HepG2 (cell line): ENCODE measurements around the gene CFAP100. TPM values are rescaled to one million over a fixed set of nuclear protein-coding genes. Genes with fewer than 3 reads are reported as not detected.

Source experiments
- AGO1 ChIP-seq: fragments of 200-400 bp; formaldehyde crosslinking; IDR thresholded peaks from 2 replicates; pipeline ENCODE4 v1.6.1; 2017; ENCODE audit warnings: mild to moderate bottlenecking, low read depth, low read length, moderate library complexity; ENCODE audit not compliant: poor library complexity, severe bottlenecking
- ATF1 ChIP-seq: IDR thresholded peaks from 2 replicates; pipeline ENCODE4 v1.6.1; 2016; ENCODE audit warnings: mild to moderate bottlenecking, control low read depth
- BCL3 ChIP-seq: sonication (generic); formaldehyde crosslinking; IDR thresholded peaks from 2 replicates; pipeline ENCODE4 v1.5.1; 2020; ENCODE audit warnings: mild to moderate bottlenecking, missing genetic modification reagents, moderate library complexity
- GLMP ChIP-seq: sonication (generic); formaldehyde crosslinking; IDR thresholded peaks from 2 replicates; pipeline ENCODE4 v1.9.0; 2021; ENCODE audit warnings: missing genetic modification reagents, mild to moderate bottlenecking, borderline replicate concordance
- GMEB2 ChIP-seq: IDR thresholded peaks from 2 replicates; pipeline ENCODE4 v1.6.1; 2016; ENCODE audit warnings: missing biosample characterization, missing genetic modification reagents, low read depth
- HMGA1 ChIP-seq: sonication (generic); formaldehyde crosslinking; conservative IDR thresholded peaks from 2 replicates; pipeline ENCODE4 v1.4.0; 2020; ENCODE audit warnings: missing genetic modification reagents
- HOXA9 ChIP-seq: sonication (generic); formaldehyde crosslinking; IDR thresholded peaks from 2 replicates; pipeline ENCODE4 v1.8.1; 2022; ENCODE audit warnings: missing genetic modification reagents, mild to moderate bottlenecking, moderate library complexity, borderline replicate concordance
- PHB2 ChIP-seq: fragments of 450-650 bp; IDR thresholded peaks from 2 replicates; pipeline ENCODE4 v1.6.1; 2018; ENCODE audit not compliant: partially characterized antibody
- PITX1 ChIP-seq: sonication (generic); formaldehyde crosslinking; IDR thresholded peaks from 2 replicates; pipeline ENCODE4 v1.5.1; 2020; ENCODE audit warnings: mild to moderate bottlenecking, missing genetic modification reagents
- RFX3 ChIP-seq: IDR thresholded peaks from 2 replicates; pipeline ENCODE4 v1.6.1; 2016; ENCODE audit warnings: missing biosample characterization, missing genetic modification reagents
- SMAD9 ChIP-seq: sonication (generic); formaldehyde crosslinking; IDR thresholded peaks from 2 replicates; pipeline ENCODE4 v1.5.1; 2020; ENCODE audit warnings: mild to moderate bottlenecking, missing genetic modification reagents
- STAT6 ChIP-seq: sonication (generic); formaldehyde crosslinking; IDR thresholded peaks from 2 replicates; pipeline ENCODE4 v1.4.0; 2020; ENCODE audit warnings: missing genetic modification reagents, mild to moderate bottlenecking, borderline replicate concordance
- TEF ChIP-seq: sonication (generic); formaldehyde crosslinking; IDR thresholded peaks from 2 replicates; pipeline ENCODE4 v1.5.0; 2020; ENCODE audit warnings: missing genetic modification reagents
- TFDP2 ChIP-seq: sonication (generic); formaldehyde crosslinking; IDR thresholded peaks from 2 replicates; pipeline ENCODE4 v1.4.0; 2020; ENCODE audit warnings: missing genetic modification reagents
- ZBTB8A ChIP-seq: sonication (generic); formaldehyde crosslinking; IDR thresholded peaks from 2 replicates; pipeline ENCODE4 v1.4.0; 2020; ENCODE audit warnings: mild to moderate bottlenecking, low read depth, missing genetic modification reagents, borderline replicate concordance
- ZNF136 ChIP-seq: sonication (generic); formaldehyde crosslinking; IDR thresholded peaks from 2 replicates; pipeline ENCODE4 v1.8.1; 2022; ENCODE audit warnings: low read depth, mild to moderate bottlenecking, moderate library complexity, missing genetic modification reagents
- ZNF292 ChIP-seq: sonication (generic); formaldehyde crosslinking; IDR thresholded peaks from 2 replicates; pipeline ENCODE4 v1.8.1; 2022; ENCODE audit warnings: mild to moderate bottlenecking, low read depth, missing genetic modification reagents, borderline replicate concordance
- ZNF558 ChIP-seq: sonication (generic); formaldehyde crosslinking; IDR thresholded peaks from 2 replicates; pipeline ENCODE4 v1.9.0; 2022; ENCODE audit warnings: mild to moderate bottlenecking, missing genetic modification reagents, borderline replicate concordance
- ZNF567 ChIP-seq: sonication (generic); formaldehyde crosslinking; IDR thresholded peaks from 2 replicates; pipeline ENCODE4 v1.8.1; 2023; ENCODE audit warnings: mild to moderate bottlenecking, missing genetic modification reagents, borderline replicate concordance
- ZNF589 ChIP-seq: sonication (generic); formaldehyde crosslinking; conservative IDR thresholded peaks from 2 replicates; pipeline ENCODE4 v1.8.0; 2022; ENCODE audit warnings: mild to moderate bottlenecking, moderate library complexity, missing genetic modification reagents
- ZNF879 ChIP-seq: sonication (generic); formaldehyde crosslinking; IDR thresholded peaks from 2 replicates; pipeline ENCODE4 v1.8.1; 2023; ENCODE audit warnings: missing genetic modification reagents
- polyA plus RNA-seq, 8 experiments: library from polyadenylated mRNA; depleted of rRNA in 3 of 8; stranded (reverse) in 7 of 8; unstranded in 1 of 8; fragments of >200 nt; fragmentation: Illumina TruSeq in 4 of 8; extraction: Trizol in 4 of 8; gene quantifications; 2 replicates each; pipeline versions ENCODE4 v1.2.1 to v1.2.3, GENCODE V29; 2011 to 2016; ENCODE audit warnings: low read depth in 4 of 8, missing spikeins in 1 of 8, mixed read lengths in 1 of 8; ENCODE audit not compliant: insufficient read depth in 1 of 8
- total RNA-seq, 5 experiments: library from RNA; depleted of rRNA; stranded (reverse); fragments of >200 nt; fragmentation: Illumina TruSeq; extraction: Trizol; gene quantifications; 2 replicates each; pipeline ENCODE4 v1.2.3, GENCODE V29; 2016; ENCODE audit warnings: low read depth in 1 of 5

CFAP100 gene
- total and polyA plus RNA-seq, 2 of the 13 experiments (the other 11 are each of a cell fraction or from before 2014, with no cell fraction given) = 0.32 TPM; not detected in 1

GRCh38 chr3:126472277-126473006 is 77.7 kb downstream of the CFAP100 start (continued):
- no peak for TF ChIP-seq BCL3 (CRISPR knock-in tag)
- no peak for TF ChIP-seq ZNF879 (CRISPR knock-in tag)
- TF ChIP-seq TEF (CRISPR knock-in tag) = no peak
- TF ChIP-seq ZNF136 (CRISPR knock-in tag) = no peak
- TF ChIP-seq STAT6 = no peak
- 0 out of 2 replicates have a peak, but pooled peaks have one; percentile 36 for TF ChIP-seq PITX1 (CRISPR knock-in tag)
- no peak for TF ChIP-seq GMEB2 (CRISPR knock-in tag)
- TF ChIP-seq ZNF292 = no peak
- TF ChIP-seq HOXA9 (CRISPR knock-in tag) = no peak
- no peak for TF ChIP-seq RFX3 (CRISPR knock-in tag)
- TF ChIP-seq ZBTB8A (CRISPR knock-in tag) = no peak
- TF ChIP-seq SMAD9 (CRISPR knock-in tag) = no peak
- TF ChIP-seq PHB2 = no peak
- TF ChIP-seq ATF1 (CRISPR knock-in tag) = no peak
- TF ChIP-seq ZNF558 = no peak
- TF ChIP-seq HMGA1 = no peak
- TF ChIP-seq GLMP (CRISPR knock-in tag) = no peak
- no peak for TF ChIP-seq TFDP2 (CRISPR knock-in tag)
- no peak for TF ChIP-seq ZNF567 (CRISPR knock-in tag)
- TF ChIP-seq ZNF589 (CRISPR knock-in tag) = no peak
- no peak for TF ChIP-seq AGO1
